HepG2 (cell line): Measurements from ENCODE around the gene CLCN2. TPM values are rescaled to one million over a fixed set of nuclear protein-coding genes. Genes with fewer than 3 reads are reported as not detected.
A peak's percentile ranks its signal among the peaks of the same experiment; 100 is the strongest.

Experiments used
- BRD4 ChIP-seq: sonication (generic); formaldehyde crosslinking; IDR thresholded peaks from 2 replicates; pipeline ENCODE4 v1.4.0; 2020; ENCODE audit warnings: missing genetic modification reagents
- CREM ChIP-seq, 2 experiments: sonication (generic) in 1 of 2; formaldehyde crosslinking in 1 of 2; IDR thresholded peaks; 2 replicates each; pipeline versions ENCODE4 v1.4.0 to v1.6.1; 2016 to 2020; ENCODE audit warnings: antibody characterized with exemption in 1 of 2, mild to moderate bottlenecking in 1 of 2, missing genetic modification reagents in 1 of 2
- FLYWCH1 ChIP-seq: sonication (generic); formaldehyde crosslinking; IDR thresholded peaks from 2 replicates; pipeline ENCODE4 v1.8.1; 2023; ENCODE audit warnings: mild to moderate bottlenecking, missing genetic modification reagents
- KLF6 ChIP-seq: IDR thresholded peaks from 2 replicates; pipeline ENCODE4 v1.8.0; 2016; ENCODE audit warnings: missing biosample characterization, missing genetic modification reagents
- MEF2D ChIP-seq: sonication (generic); formaldehyde crosslinking; IDR thresholded peaks from 2 replicates; pipeline ENCODE4 v1.5.1; 2020; ENCODE audit warnings: mild to moderate bottlenecking, missing genetic modification reagents
- MEIS2 ChIP-seq: sonication (generic); formaldehyde crosslinking; IDR thresholded peaks from 2 replicates; pipeline ENCODE4 v1.9.0; 2021; ENCODE audit warnings: mild to moderate bottlenecking, missing genetic modification reagents
- NFE2L1 ChIP-seq: sonication (generic); formaldehyde crosslinking; IDR thresholded peaks from 2 replicates; pipeline ENCODE4 v1.4.0; 2020; ENCODE audit warnings: missing genetic modification reagents, mild to moderate bottlenecking, borderline replicate concordance
- NR2C2 ChIP-seq: sonication (generic); formaldehyde crosslinking; IDR thresholded peaks from 2 replicates; pipeline ENCODE4 v1.4.0; 2020; ENCODE audit warnings: missing genetic modification reagents, mild to moderate bottlenecking, moderate library complexity, borderline replicate concordance
- RBFOX2 ChIP-seq: fragments of 200-400 bp; formaldehyde crosslinking; IDR thresholded peaks from 2 replicates; pipeline ENCODE4 v1.6.1; 2017; ENCODE audit warnings: low read depth, mild to moderate bottlenecking, low read length
- SALL2 ChIP-seq: sonication (generic); formaldehyde crosslinking; IDR thresholded peaks from 2 replicates; pipeline ENCODE4 v1.8.1; 2023; ENCODE audit warnings: mild to moderate bottlenecking, missing genetic modification reagents, inconsistent platforms
- SMARCE1 ChIP-seq: fragments of 450-650 bp; IDR thresholded peaks from 2 replicates; pipeline ENCODE4 v1.6.1; 2017; ENCODE audit warnings: borderline replicate concordance
- STAG1 ChIP-seq: sonication (generic); formaldehyde crosslinking; IDR thresholded peaks from 2 replicates; pipeline ENCODE4 v1.4.0; 2020; ENCODE audit warnings: missing genetic modification reagents
- SUZ12 ChIP-seq: fragments of 150-350 bp; IDR thresholded peaks from 2 replicates; pipeline ENCODE4 v1.6.1; 2014; ENCODE audit warnings: low read depth, low read length
- THAP9 ChIP-seq: sonication (generic); formaldehyde crosslinking; IDR thresholded peaks from 2 replicates; pipeline ENCODE4; 2020; ENCODE audit warnings: missing genetic modification reagents, mild to moderate bottlenecking, borderline replicate concordance
- UBTF ChIP-seq: sonication (generic); formaldehyde crosslinking; IDR thresholded peaks from 2 replicates; pipeline ENCODE4 v1.4.0; 2020; ENCODE audit warnings: mild to moderate bottlenecking, missing genetic modification reagents
- ZNF10 ChIP-seq: sonication (generic); formaldehyde crosslinking; IDR thresholded peaks from 2 replicates; pipeline ENCODE4 v1.4.0; 2020; ENCODE audit warnings: mild to moderate bottlenecking, low read depth, missing genetic modification reagents, borderline replicate concordance
- ZNF382 ChIP-seq: sonication (generic); formaldehyde crosslinking; IDR thresholded peaks from 2 replicates; pipeline ENCODE4 v1.5.0; 2020; ENCODE audit warnings: missing genetic modification reagents, mild to moderate bottlenecking, borderline replicate concordance
- ZNF550 ChIP-seq: sonication (generic); formaldehyde crosslinking; IDR thresholded peaks from 2 replicates; pipeline ENCODE4 v1.4.0; 2020; ENCODE audit warnings: mild to moderate bottlenecking, missing genetic modification reagents, borderline replicate concordance
- ZNF572 ChIP-seq: sonication (generic); formaldehyde crosslinking; IDR thresholded peaks from 2 replicates; pipeline ENCODE4 v1.5.1; 2020; ENCODE audit warnings: mild to moderate bottlenecking, missing genetic modification reagents
- ZNF691 ChIP-seq: sonication (generic); formaldehyde crosslinking; IDR thresholded peaks from 2 replicates; pipeline ENCODE4 v1.4.0; 2020; ENCODE audit warnings: missing genetic modification reagents, low read depth, mild to moderate bottlenecking, borderline replicate concordance
- polyA plus RNA-seq, 8 experiments: library from polyadenylated mRNA; depleted of rRNA in 3 of 8; stranded (reverse) in 7 of 8; unstranded in 1 of 8; fragments of >200 nt; fragmentation: Illumina TruSeq in 4 of 8; extraction: Trizol in 4 of 8; gene quantifications; 2 replicates each; pipeline versions ENCODE4 v1.2.1 to v1.2.3, GENCODE V29; 2011 to 2016; ENCODE audit warnings: low read depth in 4 of 8, missing spikeins in 1 of 8, mixed read lengths in 1 of 8; ENCODE audit not compliant: insufficient read depth in 1 of 8
- total RNA-seq, 5 experiments: library from RNA; depleted of rRNA; stranded (reverse); fragments of >200 nt; fragmentation: Illumina TruSeq; extraction: Trizol; gene quantifications; 2 replicates each; pipeline ENCODE4 v1.2.3, GENCODE V29; 2016; ENCODE audit warnings: low read depth in 1 of 5
- TF ChIP-seq, protein P1 (sequence below): fragments of 450-650 bp; IDR thresholded peaks from 2 replicates; pipeline ENCODE4 v1.6.1; 2016

CLCN2 gene
- total and polyA plus RNA-seq, 2 of the 13 experiments (the other 11 are each of a cell fraction or from before 2014, with no cell fraction given), result 11.4 to 13.5 TPM

DNA sequence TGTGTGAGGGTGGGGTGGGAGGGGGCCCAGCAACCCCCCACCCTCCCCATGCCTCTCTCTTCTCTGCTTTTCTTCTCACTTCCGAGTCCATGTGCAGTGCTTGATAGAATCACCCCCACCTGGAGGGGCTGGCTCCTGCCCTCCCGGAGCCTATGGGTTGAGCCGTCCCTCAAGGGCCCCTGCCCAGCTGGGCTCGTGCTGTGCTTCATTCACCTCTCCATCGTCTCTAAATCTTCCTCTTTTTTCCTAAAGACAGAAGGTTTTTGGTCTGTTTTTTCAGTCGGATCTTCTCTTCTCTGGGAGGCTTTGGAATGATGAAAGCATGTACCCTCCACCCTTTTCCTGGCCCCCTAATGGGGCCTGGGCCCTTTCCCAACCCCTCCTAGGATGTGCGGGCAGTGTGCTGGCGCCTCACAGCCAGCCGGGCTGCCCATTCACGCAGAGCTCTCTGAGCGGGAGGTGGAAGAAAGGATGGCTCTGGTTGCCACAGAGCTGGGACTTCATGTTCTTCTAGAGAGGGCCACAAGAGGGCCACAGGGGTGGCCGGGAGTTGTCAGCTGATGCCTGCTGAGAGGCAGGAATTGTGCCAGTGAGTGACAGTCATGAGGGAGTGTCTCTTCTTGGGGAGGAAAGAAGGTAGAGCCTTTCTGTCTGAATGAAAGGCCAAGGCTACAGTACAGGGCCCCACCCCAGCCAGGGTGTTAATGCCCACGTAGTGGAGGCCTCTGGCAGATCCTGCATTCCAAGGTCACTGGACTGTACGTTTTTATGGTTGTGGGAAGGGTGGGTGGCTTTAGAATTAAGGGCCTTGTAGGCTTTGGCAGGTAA is 15.9 kb downstream of the CLCN2 start (continued):
- TF ChIP-seq THAP9 (CRISPR knock-in tag) (no peak), STAG1 (peak; percentile 49), NFE2L1 (CRISPR knock-in tag) (no peak), SMARCE1 (no peak), ZNF550 (no peak), CREM (IDR thresholded peaks at IDR 0.05) (no peak), CREM (CRISPR knock-in tag; IDR thresholded peaks at IDR 0.05) (no peak), BRD4 (no peak), KLF6 (CRISPR knock-in tag) (no peak), MEF2D (no peak), ZNF382 (no peak), UBTF (CRISPR knock-in tag) (no peak), ZNF572 (CRISPR knock-in tag) (0 out of 2 replicates have a peak, but pooled peaks have one; percentile 21), SUZ12 (no peak), SALL2 (CRISPR knock-in tag) (no peak), MEIS2 (peak; percentile 40; the same call in 1 of the 2 replicates), ZNF10 (CRISPR knock-in tag) (no peak), ZNF691 (CRISPR knock-in tag) (no peak), FLYWCH1 (CRISPR knock-in tag) (no peak), RBFOX2 (no peak), NR2C2 (CRISPR knock-in tag) (no peak)
- TF ChIP-seq, protein P1, sequence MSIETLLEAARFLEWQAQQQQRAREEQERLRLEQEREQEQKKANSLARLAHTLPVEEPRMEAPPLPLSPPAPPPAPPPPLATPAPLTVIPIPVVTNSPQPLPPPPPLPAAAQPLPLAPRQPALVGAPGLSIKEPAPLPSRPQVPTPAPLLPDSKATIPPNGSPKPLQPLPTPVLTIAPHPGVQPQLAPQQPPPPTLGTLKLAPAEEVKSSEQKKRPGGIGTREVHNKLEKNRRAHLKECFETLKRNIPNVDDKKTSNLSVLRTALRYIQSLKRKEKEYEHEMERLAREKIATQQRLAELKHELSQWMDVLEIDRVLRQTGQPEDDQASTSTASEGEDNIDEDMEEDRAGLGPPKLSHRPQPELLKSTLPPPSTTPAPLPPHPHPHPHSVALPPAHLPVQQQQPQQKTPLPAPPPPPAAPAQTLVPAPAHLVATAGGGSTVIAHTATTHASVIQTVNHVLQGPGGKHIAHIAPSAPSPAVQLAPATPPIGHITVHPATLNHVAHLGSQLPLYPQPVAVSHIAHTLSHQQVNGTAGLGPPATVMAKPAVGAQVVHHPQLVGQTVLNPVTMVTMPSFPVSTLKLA, result no peak
